GM12878 (cell line): ENCODE results near the gene WNT5A. TPM values are rescaled to one million over a fixed set of nuclear protein-coding genes. Genes with fewer than 3 reads are reported as not detected.
A peak's percentile ranks its signal among the peaks of the same experiment; 100 is the strongest.
"Not testable (repeated sequence)": the region's sequence is repeated elsewhere in the genome, so short reads cannot be mapped to it uniquely, and the experiment has no call there.

Experiments
- ATAC-seq: fragments of 200-7000 bp; cut with Tn5 transposase; 3 replicates; pipeline ENCODE4 v1.9.1; 2020; ENCODE audit warnings: mild to moderate bottlenecking, moderate library complexity
- BruUV-seq: library from RNA; stranded (reverse); fragments of 400-500 nt; replicated peaks from 2 replicates; lab custom pipeline; 2021; lab: Mats Ljungman, UMichigan
- CTCF ChIA-PET: fragments of 300-600 bp; sonication (Branson Sonifier 250); formaldehyde crosslinking; extraction: SDS; loops from one replicate; lab custom pipeline; 2021; ENCODE audit warnings: inconsistent platforms; lab: Yijun Ruan, JAX
- POLR2A ChIA-PET: fragments of 350-600 bp; formaldehyde crosslinking; extraction: SDS; loops from one replicate; lab custom pipeline; 2021; ENCODE audit warnings: inconsistent platforms; lab: Charles Lee
- RAD21 ChIA-PET: fragments of 300-600 bp; sonication (Branson Sonifier 250); formaldehyde crosslinking; loops from one replicate; lab custom pipeline; 2023; ENCODE audit warnings: antibody characterized with exemption; ENCODE audit not compliant: unreplicated experiment; lab: Charles Lee
- SMC1A ChIA-PET: fragments of 300-600 bp; sonication (Branson Sonifier 250); formaldehyde crosslinking; loops from one replicate; lab custom pipeline; 2023; ENCODE audit not compliant: unreplicated experiment, uncharacterized antibody; lab: Charles Lee
- DNase-seq: peaks from one replicate; pipeline ENCODE4 v3.0.0-alpha.2; 2011; ENCODE audit warnings: low read depth, low spot score
- FAIRE-seq: peaks from 3 replicates; lab custom pipeline; 2011; peaks lifted over from hg19 to GRCh38; lab: Jason Lieb, UNC
- H2AFZ ChIP-seq: 2 replicates; pipeline ENCODE4 v1.6.0; 2011; ENCODE audit warnings: low read depth, low read length, control low read depth; ENCODE audit not compliant: control insufficient read depth
- H3K27ac ChIP-seq: 2 replicates; pipeline ENCODE4 v1.5.1; 2011; ENCODE audit warnings: control low read depth; ENCODE audit not compliant: control insufficient read depth, insufficient read depth
- H3K27me3 ChIP-seq, 2 experiments: replicated peaks in 1 of 2; 2 replicates each; pipeline versions ENCODE4 v1.6.0 to v1.6.1; 2011; ENCODE audit warnings: low read length in 1 of 2; ENCODE audit not compliant: control insufficient read depth in 2 of 2, insufficient read depth in 2 of 2
- H3K36me3 ChIP-seq, 2 experiments: 2 replicates each; pipeline ENCODE4 v1.5.1; 2011; ENCODE audit warnings: low read length in 1 of 2; ENCODE audit not compliant: control insufficient read depth in 2 of 2, insufficient read depth in 2 of 2
- H3K4me1 ChIP-seq: 2 replicates; pipeline ENCODE4 v1.6.1; 2011; ENCODE audit warnings: mild to moderate bottlenecking, low read length, moderate library complexity, mixed read lengths; ENCODE audit not compliant: control insufficient read depth, insufficient read depth
- H3K4me2 ChIP-seq: 2 replicates; pipeline ENCODE4 v1.6.0; 2011; ENCODE audit warnings: control low read depth; ENCODE audit not compliant: control insufficient read depth, insufficient read depth
- H3K4me3 ChIP-seq: fragments of 200-600 bp; sonication (generic); 2 replicates; pipeline ENCODE4 v1.5.1; 2016
- H3K79me2 ChIP-seq: 2 replicates; pipeline ENCODE4 v1.6.0; 2011; ENCODE audit warnings: low read length; ENCODE audit not compliant: control insufficient read depth, insufficient read depth
- H3K9ac ChIP-seq: 2 replicates; pipeline ENCODE4 v1.8.0; 2011; ENCODE audit warnings: low read length, control low read depth, mixed read lengths; ENCODE audit not compliant: control insufficient read depth, insufficient read depth
- H3K9me3 ChIP-seq: replicated peaks from 3 replicates; pipeline ENCODE4 v1.5.1; 2011; ENCODE audit warnings: mild to moderate bottlenecking, low read length; ENCODE audit not compliant: control insufficient read depth, insufficient read depth
- H4K20me1 ChIP-seq: 2 replicates; pipeline ENCODE4 v1.6.0; 2011; ENCODE audit not compliant: control insufficient read depth, insufficient read depth
- CHD2 ChIP-seq: IDR thresholded peaks from 2 replicates; pipeline ENCODE4 v1.6.1; 2011; ENCODE audit warnings: low read depth, low read length, improper control_type of control experiment, borderline replicate concordance
- CTCF ChIP-seq, 3 experiments: IDR thresholded peaks in 2 of 3; conservative IDR thresholded peaks in 1 of 3; 2 replicates each; pipeline ENCODE4 v1.5.1; 2011; ENCODE audit warnings: low read depth in 3 of 3, low read length in 3 of 3, mild to moderate bottlenecking in 3 of 3, control low read depth in 2 of 3, moderate library complexity in 2 of 3, inconsistent platforms in 1 of 3, mixed read lengths in 1 of 3; ENCODE audit not compliant: control insufficient read depth in 2 of 3, insufficient read depth in 1 of 3; ENCODE audit errors: extremely low read depth in 1 of 3
- EED ChIP-seq: sonication (generic); IDR thresholded peaks from 2 replicates; pipeline ENCODE4 v1.6.1; 2016; ENCODE audit warnings: antibody characterized with exemption, low read depth
- NFIC ChIP-seq: IDR thresholded peaks from 2 replicates; pipeline ENCODE4 v1.6.1; 2012; ENCODE audit warnings: low read depth, mild to moderate bottlenecking, inconsistent platforms, low read length, moderate library complexity
- RAD21 ChIP-seq: IDR thresholded peaks from 2 replicates; pipeline ENCODE4 v1.6.1; 2011; ENCODE audit warnings: mild to moderate bottlenecking, low read depth, low read length, moderate library complexity; ENCODE audit not compliant: insufficient read depth
- SMC3 ChIP-seq: IDR thresholded peaks from 2 replicates; pipeline ENCODE4 v1.6.1; 2011; ENCODE audit warnings: low read length, improper control_type of control experiment, borderline replicate concordance
- STAT3 ChIP-seq: IDR thresholded peaks from 2 replicates; pipeline ENCODE4 v1.6.1; 2011; ENCODE audit warnings: low read depth, low read length, improper control_type of control experiment
- WGBS: methylation state at CpG from one replicate; pipeline ENCODE4 v1.1.6; 2016; ENCODE audit warnings: low lambda C conversion rate; ENCODE audit not compliant: insufficient replicate concordance, insufficient coverage; ENCODE audit errors: missing lambda C conversion rate; 5-methylcytosine and 5-hydroxymethylcytosine counted together
- in situ Hi-C: fragments of 300-500 bp; cut with MboI; formaldehyde crosslinking; loops from 9 replicates; pipeline ENCODE4 v1.14.3; 2018; ENCODE audit warnings: mixed read lengths
- intact Hi-C: fragments of 100-400 bp; cut with micrococcal nuclease; formaldehyde crosslinking; loops from one replicate; pipeline ENCODE4 v1.14.2; 2022; ENCODE audit not compliant: unreplicated experiment
- polyA plus RNA-seq, 11 experiments: library from polyadenylated mRNA; depleted of rRNA in 4 of 11; unstranded in 6 of 11; stranded (reverse) in 5 of 11; fragments of >200 nt; fragmentation: Nextera tagmentation in 4 of 11; fragmentation: Illumina TruSeq in 1 of 11; extraction: Ambion mirVana in 4 of 11; extraction: Trizol in 1 of 11; gene quantifications; 1 replicate in 1 of 11; 2 replicates in 10 of 11; pipeline versions ENCODE4 v1.2.1 to v1.2.3, GENCODE V29; 2011 to 2016; ENCODE audit warnings: inconsistent platforms in 2 of 11, missing spikeins in 2 of 11, low read depth in 1 of 11
- total RNA-seq, 4 experiments: library from RNA; depleted of rRNA in 3 of 4; stranded (reverse); fragments of >200 nt in 3 of 4; fragmentation: Illumina TruSeq in 1 of 4; extraction: Trizol in 1 of 4; gene quantifications; 2 replicates each; pipeline versions ENCODE4 v1.2.1 to v1.2.3, GENCODE V29; 2013 to 2021

WNT5A gene
- total and polyA plus RNA-seq, 10 of the 15 experiments (the other 5 are each of a cell fraction or from before 2014, with no cell fraction given) = 0.06 to 2.8 (median 0.39) TPM

GRCh38 chr3:55505776-55506175 lies 18.7 kb upstream of the WNT5A start:
- ATAC-seq = no peak
- Histone ChIP-seq H3K9ac (no peak overlapping the region), H3K27me3 (no peaks in the 10 kb centered on the region), H3K36me3 (no peaks in the 10 kb centered on the region), H3K27ac (no peak overlapping the region), H3K9me3 (no peaks in the 10 kb centered on the region), H4K20me1 (no peaks in the 10 kb centered on the region), H3K4me1 (no peaks in the 10 kb centered on the region), H3K4me3 (no peak overlapping the region), H2AFZ (no peak overlapping the region; the same call in 1 of the 2 replicates), H3K79me2 (no peaks in the 10 kb centered on the region), H3K4me2 (no peak overlapping the region)
- intact Hi-C loops (loop anchor here (5.0 kb wide), 1 partner anchor 217 kb away; no protein-coding TSS in a partner anchor), in situ Hi-C loops (no loop called here)
- ChIA-PET SMC1A (interaction anchor here (0.7 to 1.7 kb wide), 3 partner anchors 9 to 215 kb away, joined by 3 to 9 read pairs (median 3); no protein-coding TSS in a partner anchor), RAD21 (interaction anchor here (1.6 kb wide), 1 partner anchor 241 kb away, joined by 3 read pairs; no protein-coding TSS in a partner anchor), POLR2A (interaction anchor here (1.3 kb wide), 1 partner anchor 9 kb away, joined by 3 read pairs; no protein-coding TSS in a partner anchor), CTCF (interaction anchor here (2.3 to 3.1 kb wide), 2 partner anchors 213 to 216 kb away, joined by 17 to 19 read pairs; no protein-coding TSS in a partner anchor)
- FAIRE-seq = no peak
- TF ChIP-seq EED = no peak
- TF ChIP-seq NFIC = no peak
- TF ChIP-seq STAT3 = no peak
- WGBS = 0% methylated on average over 4 of the region's 4 CpGs
- BruUV-seq = no TSS peak
- no peak for DNase-seq

DNA sequence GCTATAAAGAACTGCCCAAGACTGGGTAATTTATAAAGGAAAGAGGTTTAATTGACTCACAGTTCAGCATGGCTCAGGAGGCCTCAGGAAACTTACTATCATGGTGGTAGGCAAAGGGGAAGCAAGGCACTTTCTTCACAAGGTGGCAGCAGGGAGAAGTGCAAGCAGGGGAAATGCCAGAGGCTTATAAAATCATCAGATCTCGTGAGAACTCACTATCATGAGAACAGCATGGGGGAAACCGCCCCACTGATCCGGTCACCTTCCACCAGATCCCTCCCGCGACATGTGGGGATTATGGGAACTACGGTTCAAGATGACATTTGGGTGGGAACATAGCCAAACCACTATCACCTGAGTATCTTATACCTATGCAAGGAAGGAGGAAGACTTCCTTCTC lies 18.0 kb upstream of the WNT5A start:
- H3K4me1 ChIP-seq, H3K27me3 ChIP-seq, H4K20me1 ChIP-seq, DNase-seq, BruUV-seq, H3K79me2 ChIP-seq, H3K27ac ChIP-seq, in situ Hi-C loops, H3K36me3 ChIP-seq, H3K4me2 ChIP-seq, H3K9ac ChIP-seq, POLR2A ChIA-PET, FAIRE-seq, H3K4me3 ChIP-seq, H2AFZ ChIP-seq, H3K9me3 ChIP-seq: not testable (repeated sequence)
- peak; percentile 70 for ATAC-seq
- TF ChIP-seq RAD21 (peak; percentile 34; the same call in 1 of the 2 replicates), CTCF (IDR thresholded peaks at IDR 0.05 in 2 of 3, conservative IDR thresholded peaks at IDR 0.05 in 1 of 3; ENCODE audit: control insufficient read depth in 2 of 3, extremely low read depth in 1 of 3, insufficient read depth in 1 of 3, low read depth in 3 of 3, low read length in 3 of 3) (peak; percentile 21 to 29 (median 27); a peak in 4 of 6 replicates), CHD2 (0 out of 2 replicates have a peak, but pooled peaks have one; percentile 26), SMC3 (peak; percentile 44; the same call in 1 of the 2 replicates)
- 50% methylated on average over 6 of the region's 6 CpGs for WGBS
- intact Hi-C loops = loop anchor here (5.0 kb wide), 1 partner anchor 217 kb away; no protein-coding TSS in a partner anchor
- CTCF ChIA-PET = interaction anchor here (2.3 to 3.1 kb wide), 2 partner anchors 213 to 217 kb away, joined by 17 to 19 read pairs; no protein-coding TSS in a partner anchor
- RAD21 ChIA-PET = interaction anchor here (0.8 to 1.6 kb wide), 4 partner anchors 149 to 242 kb away, joined by 3 read pairs; no protein-coding TSS in a partner anchor
- SMC1A ChIA-PET = interaction anchor here (1.3 to 1.7 kb wide), 3 partner anchors 115 to 216 kb away, joined by 3 to 9 read pairs (median 4); no protein-coding TSS in a partner anchor
